GM12892 (cell line): Measurements from ENCODE around the gene APBB2.

Source experiments
- POLR2A ChIP-seq: IDR thresholded peaks from 2 replicates; pipeline ENCODE4 v1.6.1; 2011; ENCODE audit warnings: low read depth, low read length, control low read depth
- POLR2AphosphoS5 ChIP-seq: IDR thresholded peaks from 2 replicates; pipeline ENCODE4 v1.6.1; 2011; ENCODE audit warnings: low read depth, low read length, control low read depth
- TAF1 ChIP-seq: IDR thresholded peaks from 2 replicates; pipeline ENCODE4 v1.6.1; 2011; ENCODE audit warnings: low read depth, mild to moderate bottlenecking, control low read depth, low read length, borderline replicate concordance

DNA sequence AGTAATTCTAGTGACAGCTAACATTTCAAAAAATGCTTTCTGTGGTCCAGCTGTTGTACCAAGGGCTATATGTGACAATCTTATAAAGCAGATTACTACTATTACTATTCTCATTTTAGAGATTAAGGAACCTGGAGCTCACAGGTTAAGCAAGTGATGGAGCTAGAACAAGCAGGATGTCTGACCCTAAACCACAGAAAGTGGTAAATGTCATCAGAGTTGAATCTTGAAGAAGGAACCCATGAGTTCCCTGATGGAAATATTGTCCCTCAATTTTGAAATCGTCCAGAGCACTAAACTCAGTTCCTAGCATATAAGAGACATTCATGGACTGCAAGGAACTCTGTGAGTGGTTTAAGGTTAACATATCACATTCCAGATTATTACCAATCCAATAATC lies 214.0 kb downstream of the APBB2 start:
- TF ChIP-seq POLR2A (no peak), POLR2AphosphoS5 (no peak), TAF1 (no peak)
